Stimulated activated CD4-positive, alpha-beta T cell treated with anti-CD3 and anti-CD28 coated beads, Interleukin-4, amount 100 ng/mL, for 4 hours (primary cell): ENCODE results near the gene RAD51.

Experiments used
- DNase-seq, 2 experiments: peaks; one replicate each; pipeline ENCODE4 v3.0.0-alpha.2; 2020

Gene RAD51

GRCh38 chr15:40722934-40723333 is 28.0 kb downstream of the RAD51 start:
- DNase-seq = no peak

DNA sequence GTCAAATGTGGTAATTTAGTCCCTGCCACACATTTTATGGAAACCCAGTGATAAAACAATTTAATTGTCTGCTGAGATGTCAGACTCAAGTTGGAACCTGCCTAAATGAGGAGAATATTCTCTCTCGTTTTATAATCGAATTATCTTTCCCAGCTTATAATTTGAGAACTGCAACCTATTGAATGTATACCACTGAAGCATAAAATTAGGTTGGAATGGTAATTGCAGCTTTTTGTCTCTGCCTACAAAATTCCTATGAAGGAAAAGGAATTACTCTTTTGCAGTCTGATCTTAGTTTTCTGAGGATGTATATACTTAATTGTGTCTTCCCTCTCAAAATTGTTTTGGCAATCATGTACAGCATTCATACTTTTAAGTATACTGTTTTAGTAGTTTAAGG is 28.9 kb downstream of the RAD51 start:
- DNase-seq = no peak

- DNase-seq = no peak
Measured at GRCh38 chr15:40731034-40731433, 36.1 kb downstream of the RAD51 start.

GRCh38 chr15:40736575-40736974 is 41.6 kb downstream of the RAD51 start:
- DNase-seq = no peak

DNA sequence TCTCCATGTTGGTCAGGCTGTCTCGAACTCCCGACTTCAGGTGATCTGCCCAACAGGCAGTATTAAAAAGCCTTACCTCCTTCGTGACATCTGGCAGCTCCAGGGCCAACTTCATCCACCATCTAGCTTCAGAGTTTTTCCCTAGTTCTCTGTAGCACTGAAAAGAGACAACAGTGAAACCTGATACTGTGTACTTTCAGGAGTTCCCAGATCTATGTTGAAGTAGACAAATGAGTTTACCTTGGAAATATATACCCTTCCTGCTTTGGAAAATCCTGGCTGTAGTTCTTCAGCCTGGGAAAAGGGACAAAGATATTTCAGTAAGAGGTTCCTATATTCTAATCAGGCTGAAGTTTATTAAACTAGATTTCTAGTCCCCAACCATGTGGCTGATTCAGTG is 42.1 kb downstream of the RAD51 start:
- no peak for DNase-seq

DNA sequence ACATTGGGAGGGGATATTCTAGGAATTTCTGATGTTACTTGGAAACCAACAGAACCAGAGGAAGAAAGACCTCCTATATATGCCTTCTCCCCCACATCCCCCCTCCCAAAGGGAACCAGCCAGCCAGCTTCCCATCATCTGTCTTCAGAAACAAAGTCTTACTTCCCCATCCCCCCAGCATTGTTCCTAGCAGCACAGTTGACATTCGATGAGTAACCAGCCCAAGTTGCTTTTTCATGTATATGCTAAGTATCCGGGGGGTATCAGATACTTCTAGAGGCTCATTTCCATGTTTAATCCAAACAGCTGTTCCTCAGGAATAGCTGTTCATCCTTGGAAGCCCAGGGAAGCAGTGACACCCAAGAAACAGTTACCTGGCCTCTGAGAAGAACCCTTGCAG is 44.1 kb downstream of the RAD51 start:
- no peak for DNase-seq

DNA sequence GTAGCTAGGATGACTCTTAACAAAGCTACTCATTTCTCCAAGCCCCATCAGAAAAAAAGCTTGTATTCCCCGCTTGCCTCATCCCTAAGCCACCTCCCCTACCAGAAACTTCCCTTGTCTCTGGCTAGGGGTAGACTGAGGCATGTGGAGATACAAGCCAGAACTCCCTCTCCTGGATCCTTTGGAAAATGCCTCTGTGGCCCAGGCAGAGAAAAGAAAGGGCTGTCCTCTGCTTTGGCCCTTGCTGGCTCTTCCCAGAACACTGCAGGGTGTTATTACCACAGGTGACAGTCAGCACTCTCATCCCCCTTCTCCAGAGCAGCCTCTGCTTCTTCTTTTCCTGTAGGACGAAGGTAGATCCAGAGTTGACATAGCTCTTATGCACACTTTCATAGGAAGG is 44.9 kb downstream of the RAD51 start:
- DNase-seq = no peak

DNA sequence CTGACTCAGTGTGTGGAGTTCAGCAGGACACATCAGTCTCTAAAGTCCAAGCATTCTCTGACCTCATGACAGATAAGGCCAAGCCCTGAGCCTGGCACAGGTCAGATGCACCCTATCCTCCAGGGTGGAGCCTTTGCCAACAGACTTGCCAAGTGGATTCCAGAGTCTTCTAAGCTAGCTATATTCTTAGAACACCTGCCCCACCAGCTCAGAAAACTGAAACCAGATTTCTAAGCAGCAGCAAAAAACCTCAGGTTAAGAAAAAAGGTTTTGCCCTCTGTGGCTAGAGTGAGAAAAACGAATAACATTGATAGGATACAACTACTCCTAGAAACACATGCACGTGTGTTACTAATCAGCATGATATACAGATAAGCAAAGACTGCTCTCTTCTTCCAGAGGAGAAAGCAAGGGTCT is 48.5 kb downstream of the RAD51 start:
- no peak for DNase-seq

DNA sequence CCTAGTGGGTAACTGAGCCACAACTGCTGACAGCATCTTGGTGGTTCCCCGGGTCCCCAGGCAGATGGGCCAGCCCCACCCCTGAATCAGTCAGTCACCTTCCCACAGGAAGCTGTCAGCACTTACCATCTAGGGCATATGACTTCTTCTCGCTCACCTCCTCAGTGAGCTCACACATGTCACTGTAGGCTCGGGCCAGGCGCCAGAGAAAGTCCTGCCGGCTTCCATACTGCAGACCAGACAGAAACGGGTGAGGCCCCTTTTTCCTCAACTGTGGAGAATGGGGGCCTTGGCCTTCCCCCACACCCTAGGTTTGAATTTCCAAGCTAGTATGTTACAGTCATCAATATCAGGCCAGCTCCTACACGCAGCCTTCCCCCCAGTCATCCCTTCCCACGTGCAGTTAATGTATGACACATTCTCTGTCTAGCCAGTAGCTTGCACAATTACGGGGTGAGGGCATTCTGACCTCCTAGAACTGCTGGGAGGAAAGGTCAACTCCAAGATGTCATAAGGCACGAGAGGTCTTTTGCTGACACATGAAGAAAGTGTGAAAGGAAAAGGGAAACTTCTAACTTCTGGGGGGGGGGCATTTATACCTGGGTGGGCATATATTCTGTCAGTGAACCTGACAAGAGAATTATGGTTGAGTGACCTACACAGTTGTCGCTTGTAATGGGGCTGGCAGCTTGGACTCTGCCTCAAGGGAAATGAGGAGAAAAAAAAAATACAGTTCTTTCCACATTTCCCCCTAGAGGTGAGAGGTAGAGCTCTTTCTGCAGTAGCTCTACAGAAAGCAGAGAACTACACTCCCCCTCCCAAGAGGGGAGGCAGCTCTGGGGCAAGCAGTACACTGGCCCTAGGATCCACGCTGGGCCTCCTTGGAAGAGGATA is 49.2 kb downstream of the RAD51 start:
- peak; percentile 28 to 58 for DNase-seq

GRCh38 chr15:40744815-40745152 is 49.8 kb downstream of the RAD51 start:
- no peak for DNase-seq

DNA sequence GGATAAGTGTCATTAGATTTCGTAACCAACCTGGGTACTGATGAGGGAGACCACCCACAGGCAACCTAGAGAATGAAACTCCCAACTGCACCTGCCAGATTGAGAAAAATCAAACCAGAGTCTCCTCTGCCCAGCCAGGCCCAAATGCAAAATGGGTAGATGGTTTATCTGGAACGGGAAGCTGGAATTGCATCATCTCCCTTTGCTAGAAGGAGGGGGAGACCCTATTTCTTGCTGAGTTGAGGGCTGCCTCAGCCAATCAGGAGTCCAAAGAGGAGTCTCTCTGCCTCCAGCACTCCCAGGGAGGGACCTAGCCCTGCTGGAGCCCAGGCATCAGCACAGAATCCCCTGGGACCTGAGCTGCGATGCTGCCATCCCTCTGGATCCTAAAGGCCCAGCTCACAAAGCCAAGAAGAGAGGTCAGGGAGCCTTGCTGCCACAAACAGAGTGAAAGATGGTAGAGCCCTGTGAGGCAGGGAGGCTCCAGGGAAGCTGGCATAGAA is 52.0 kb downstream of the RAD51 start:
- DNase-seq = no peak

DNA sequence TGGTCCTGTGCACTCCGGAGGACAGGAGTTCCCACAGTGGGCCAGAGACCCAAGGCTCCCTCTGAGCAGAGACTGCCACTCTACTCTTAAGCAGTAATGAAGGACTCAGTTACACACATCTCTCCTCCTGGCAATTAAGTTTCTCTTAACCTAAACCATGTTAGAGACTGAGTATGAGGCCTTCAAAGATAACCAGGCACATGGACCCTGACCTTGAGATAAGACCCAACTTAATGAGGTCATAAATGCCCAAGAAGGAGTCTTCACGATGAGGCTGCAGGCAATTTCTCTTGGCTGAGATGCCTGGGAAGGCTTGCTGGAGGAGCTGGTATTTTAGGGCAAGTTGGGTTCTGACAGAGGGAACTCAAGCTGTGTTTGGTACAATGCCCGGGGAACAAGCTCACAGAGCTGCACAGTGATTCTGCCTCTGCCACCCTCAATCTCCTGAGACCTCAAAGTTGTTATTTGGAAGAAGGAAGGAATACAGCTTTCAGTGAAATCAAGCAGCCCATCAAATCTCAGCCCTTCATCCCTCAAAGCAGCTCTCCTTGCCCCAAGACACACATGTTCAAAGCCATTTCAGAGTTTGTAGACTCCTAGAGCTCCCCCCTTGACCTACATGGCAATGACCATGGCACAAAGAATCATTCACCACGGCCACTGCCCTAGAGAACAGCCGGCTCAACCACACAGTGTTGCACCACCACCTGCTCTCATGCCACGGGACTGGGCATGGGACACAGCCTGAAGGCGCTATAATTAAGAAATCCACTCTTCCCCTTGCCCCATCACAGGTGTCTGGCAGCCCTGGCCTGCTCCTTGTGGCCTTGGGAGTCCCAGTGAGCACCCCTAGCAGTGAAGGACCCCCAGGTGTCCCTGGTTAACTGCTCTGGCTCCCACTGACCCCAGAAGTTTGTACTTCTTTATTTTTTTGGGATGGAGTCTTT is 53.0 kb downstream of the RAD51 start:
- no peak for DNase-seq

DNA sequence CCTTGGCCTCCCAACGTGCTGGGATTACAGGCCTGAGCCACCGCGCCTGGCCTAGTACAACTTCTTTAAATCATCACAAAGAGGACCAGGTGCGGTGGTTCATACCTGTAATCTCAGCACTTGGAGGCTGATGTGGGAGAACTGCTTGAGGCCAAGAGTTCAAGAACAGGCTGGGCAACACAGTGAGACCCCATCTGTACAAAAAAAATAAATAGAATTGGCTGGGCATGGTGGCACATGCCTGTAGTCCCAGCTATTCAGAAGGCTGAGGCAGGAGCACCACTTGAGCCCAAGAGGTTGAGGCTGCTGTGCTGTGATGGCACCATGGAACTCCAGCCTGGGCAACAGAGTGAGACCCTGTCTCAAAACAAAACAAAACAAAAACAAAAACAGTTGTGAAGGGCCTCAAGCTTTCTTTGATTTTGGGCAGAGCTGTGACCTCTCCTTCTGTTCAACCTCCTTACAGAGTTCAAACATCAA is 54.2 kb downstream of the RAD51 start:
- no peak for DNase-seq

DNA sequence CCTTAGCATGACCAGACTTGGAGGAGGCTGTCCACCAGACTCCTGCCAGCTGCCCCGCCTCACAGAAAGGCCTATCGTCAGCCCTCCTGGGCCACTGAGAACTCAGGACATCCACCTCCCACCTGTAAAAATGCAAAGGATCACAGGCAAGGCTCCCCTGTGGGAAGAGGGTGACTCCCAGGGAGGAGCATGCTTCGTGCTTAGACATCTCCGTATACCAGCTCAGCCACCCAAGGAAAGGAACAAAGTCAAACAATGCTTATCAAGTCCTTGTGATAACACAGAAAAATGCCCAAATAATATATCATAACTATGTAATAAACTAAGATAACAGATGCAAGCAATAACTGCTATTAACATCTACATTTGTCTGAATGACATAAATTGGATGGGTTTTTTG is 55.9 kb downstream of the RAD51 start:
- no peak for DNase-seq

- DNase-seq = no peak
Measured at GRCh38 chr15:40751745-40752144, 56.8 kb downstream of the RAD51 start.

DNA sequence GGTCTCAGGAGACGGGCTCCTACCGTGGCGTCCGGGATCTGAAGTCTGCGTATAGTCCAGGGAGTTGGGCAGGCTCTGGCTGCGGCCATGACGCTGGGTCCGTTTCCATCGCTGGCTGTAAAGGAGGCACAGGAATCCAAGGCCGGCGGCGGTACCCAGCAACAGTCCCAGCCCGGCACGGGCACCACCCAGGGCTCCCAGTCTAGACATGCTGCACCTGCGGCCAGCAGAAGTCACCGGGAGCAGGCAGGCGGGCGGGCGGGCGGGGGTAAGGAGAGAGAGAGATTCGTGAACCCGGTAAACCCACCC is 59.6 kb downstream of the RAD51 start:
- DNase-seq = no peak

DNA sequence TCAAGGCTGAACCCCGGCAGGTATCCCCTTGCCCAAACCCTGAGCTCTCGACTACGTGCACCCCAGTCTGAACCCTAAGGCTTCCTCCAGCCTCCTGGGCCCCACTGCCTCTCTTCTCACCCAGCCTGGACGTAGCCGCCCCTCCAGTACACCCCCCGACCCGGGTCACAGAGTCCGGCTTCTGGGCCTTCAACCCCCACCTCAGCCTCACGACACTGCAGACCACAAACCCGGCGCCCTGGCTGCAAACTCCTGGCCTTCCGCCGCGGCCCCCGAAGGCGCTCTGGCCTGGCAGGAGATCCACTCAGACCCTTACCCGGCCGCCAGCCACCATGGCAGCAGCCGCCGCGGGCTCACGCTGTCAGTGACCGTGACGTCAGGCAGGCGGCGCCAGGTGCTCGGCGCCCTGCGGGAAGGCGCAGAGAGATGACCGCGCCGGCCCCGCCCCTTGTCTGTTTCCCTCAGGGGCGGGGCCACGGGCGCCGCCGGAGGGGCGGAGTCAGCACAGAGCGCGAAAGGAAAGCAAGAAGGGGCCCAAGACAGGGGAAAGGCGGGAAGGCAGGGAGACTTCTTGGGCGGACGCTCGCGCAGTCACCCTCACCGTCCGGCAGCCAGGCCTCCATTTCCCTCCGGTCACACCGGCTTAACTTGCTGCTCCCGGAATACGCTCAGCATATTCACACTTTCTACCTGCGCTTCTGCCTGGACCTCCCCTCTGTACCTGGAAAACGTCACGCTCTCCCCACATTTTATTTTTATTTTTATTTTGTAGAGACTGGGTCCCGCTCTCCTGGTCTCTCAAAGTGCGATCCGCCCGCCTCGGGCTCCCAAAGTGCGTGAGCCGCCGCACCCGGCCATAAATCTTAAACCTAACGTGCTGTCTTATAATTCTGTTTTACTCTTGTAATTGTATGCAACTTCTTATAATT is 60.2 kb downstream of the RAD51 start, which contains the start of gene RMDN3:
TSS of gene RMDN3 (minus strand) at position 372 of the 929 bp plus-strand sequence. CDS start 471 bp downstream, outside the sequence.
- DNase-seq = peak; percentile 90 to 95

- no peak for DNase-seq
Measured at GRCh38 chr15:40755812-40756208, 60.8 kb downstream of the RAD51 start.

DNA sequence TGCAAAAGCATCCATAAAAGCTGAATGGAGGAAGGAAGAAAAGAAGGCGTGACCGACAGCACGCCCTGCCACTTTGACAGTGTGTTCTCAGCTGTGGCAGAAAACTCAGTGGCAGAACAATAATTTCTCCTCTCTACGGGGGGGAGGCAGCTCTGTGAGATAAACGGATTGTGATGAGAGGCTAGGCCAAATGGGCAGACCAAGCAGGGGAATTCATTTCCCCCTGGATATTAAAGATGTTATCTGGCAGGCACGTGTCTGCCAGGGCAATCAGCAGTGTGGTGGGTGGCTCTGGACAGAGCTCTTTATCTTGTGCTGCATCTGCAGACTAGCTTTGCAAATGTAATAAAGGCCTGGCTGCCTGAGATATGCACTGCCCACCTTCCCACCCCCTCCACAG is 62.0 kb downstream of the RAD51 start:
- no peak for DNase-seq

DNA sequence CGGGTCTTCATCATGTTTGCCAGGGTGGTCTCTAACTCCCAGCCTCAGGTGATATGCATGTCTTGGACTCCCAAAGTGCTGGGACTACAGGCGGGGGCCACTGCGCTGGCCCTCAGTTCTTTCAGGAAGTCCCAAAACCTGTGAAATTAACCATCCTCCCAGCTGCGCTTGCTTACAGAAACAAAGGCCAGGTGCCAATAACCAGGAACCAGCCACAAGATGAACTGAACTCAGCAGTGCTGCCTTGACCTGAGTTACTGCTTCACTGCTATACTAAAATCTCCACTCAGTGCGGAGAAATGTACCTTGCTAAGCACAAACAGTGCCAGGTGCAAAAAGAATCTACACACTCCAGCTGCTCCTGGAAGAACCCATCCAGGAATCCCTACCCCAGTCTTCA is 65.0 kb downstream of the RAD51 start:
- no peak for DNase-seq

GRCh38 chr15:40762919-40763800 is 68.2 kb downstream of the RAD51 start:
- peak in 1 of 2 experiments; percentile 47 for DNase-seq
